ENCODE measurements around the gene GRIK2.
"Not testable (repeated sequence)": the region's sequence is repeated elsewhere in the genome, so short reads cannot be mapped to it uniquely, and the experiment has no call there.

GRIK2 gene

GRCh38 chr6:101544286-101544685 lies 150.8 kb downstream of the GRIK2 start:
- no peak for DNase-seq

- no peak for DNase-seq
Measured at GRCh38 chr6:101545191-101545590, 151.7 kb downstream of the GRIK2 start.

- DNase-seq, result no peak
Measured at GRCh38 chr6:101550451-101550850, 156.9 kb downstream of the GRIK2 start.

DNA sequence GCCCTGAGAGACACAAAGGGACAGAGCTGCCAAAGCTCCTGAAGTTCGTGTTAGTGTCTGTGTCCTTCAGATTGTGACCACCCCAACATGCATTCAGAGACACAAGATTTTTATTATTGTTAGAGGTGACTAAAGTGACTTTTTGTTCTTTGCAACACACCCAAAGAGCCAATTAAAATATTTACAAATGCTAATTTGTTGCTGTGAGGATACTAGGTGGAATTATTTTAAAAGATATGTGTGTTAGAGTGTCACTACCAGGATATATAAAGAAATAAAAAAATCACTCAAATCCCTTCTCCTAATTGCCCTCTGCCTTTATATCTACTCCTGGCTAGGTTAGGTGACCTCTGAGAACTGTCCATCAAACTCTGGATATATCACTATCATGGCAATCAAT lies 160.7 kb downstream of the GRIK2 start:
- no peak for DNase-seq

DNA sequence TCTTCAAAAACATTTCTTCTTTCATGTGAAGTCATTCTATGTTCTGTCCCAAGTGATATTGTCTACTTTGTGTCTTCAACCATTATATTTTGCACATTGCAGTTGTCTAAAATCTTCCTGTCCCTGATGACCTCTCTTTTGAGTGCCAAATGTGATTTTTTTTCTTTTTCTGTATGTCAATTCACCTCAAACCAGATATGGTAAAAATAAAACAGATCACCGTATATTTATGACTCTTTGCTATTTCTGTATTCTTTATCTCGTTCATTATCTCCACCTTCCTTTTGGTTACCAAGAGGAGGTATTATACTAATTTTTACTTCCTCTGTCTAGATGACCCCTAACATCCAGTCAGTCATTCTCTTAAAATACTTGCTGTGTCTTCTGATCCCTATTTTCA lies 165.2 kb downstream of the GRIK2 start:
- DNase-seq, result no peak

- DNase-seq, result no peak
Measured at GRCh38 chr6:101572627-101573026, 179.1 kb downstream of the GRIK2 start.

GRCh38 chr6:101577091-101577490 lies 183.6 kb downstream of the GRIK2 start:
- no peak for DNase-seq

DNA sequence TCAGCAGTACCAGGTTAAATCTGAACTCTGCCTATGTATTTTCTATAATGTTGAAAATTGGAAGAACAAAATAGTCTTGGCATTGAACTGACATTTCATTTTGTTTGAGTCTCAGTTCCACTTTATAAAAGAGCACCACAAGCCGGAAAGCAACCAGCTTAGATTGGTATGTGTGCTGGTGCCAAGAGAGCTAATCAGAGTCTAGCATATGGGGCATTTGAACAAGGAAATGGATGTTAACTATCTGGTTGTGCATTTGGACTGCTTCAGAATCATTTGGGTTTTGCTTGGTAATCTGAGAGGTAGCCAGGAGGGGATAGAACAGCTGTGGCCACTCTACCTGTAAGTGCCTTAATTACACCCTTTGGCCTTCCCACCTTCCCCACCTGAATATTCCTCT lies 184.8 kb downstream of the GRIK2 start:
- no peak for DNase-seq

DNA sequence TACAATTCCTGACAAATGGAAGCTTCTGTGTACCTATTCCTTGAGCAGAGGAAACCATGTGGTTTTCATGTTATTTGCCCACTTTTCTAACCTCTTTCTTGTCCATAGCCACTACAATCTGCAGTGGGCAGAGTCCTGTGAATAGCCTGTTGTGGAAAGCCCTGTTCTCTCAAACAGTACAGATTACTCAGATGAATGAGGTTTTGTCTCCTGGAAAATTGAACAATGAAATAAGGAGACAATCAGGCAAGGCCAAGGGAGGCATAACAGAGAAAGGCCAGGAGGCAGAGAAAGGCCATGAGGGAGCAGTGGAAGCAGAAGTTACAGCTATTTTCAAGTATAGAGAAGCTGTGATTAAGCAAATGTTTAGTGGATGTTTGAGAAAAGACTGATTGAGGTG lies 189.3 kb downstream of the GRIK2 start:
- no peak for DNase-seq

- DNase-seq, result no peak
Measured at GRCh38 chr6:101585501-101585900, 192.0 kb downstream of the GRIK2 start.

DNA sequence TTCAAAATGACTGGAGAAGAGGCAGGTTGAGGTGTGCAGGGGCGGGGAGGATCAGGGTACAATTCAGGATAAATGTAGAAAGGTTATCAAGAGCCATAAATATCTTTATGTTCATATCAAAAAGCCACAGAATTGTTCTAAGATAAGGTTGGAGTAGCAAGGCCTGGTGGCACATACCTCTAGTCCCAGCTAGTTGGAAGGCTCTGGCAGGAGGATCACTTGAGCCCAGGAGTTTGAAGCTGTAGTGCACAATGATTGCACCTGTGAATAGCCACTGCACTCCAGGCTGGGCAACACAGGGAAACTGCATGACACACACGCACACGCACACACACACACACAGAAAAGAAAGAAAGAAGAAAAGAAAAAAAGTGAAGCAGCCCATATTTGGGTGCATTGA lies 194.8 kb downstream of the GRIK2 start:
- no peak for DNase-seq

- no peak for DNase-seq
Measured at GRCh38 chr6:101595276-101595675, 201.8 kb downstream of the GRIK2 start.

- no peak for DNase-seq
Measured at GRCh38 chr6:101597693-101598092, 204.2 kb downstream of the GRIK2 start.

GRCh38 chr6:101605426-101605825 lies 211.9 kb downstream of the GRIK2 start:
- no peak for DNase-seq

GRCh38 chr6:101605874-101606273 lies 212.4 kb downstream of the GRIK2 start:
- DNase-seq, result no peak

- no peak for DNase-seq
Measured at GRCh38 chr6:101607111-101607690, 213.7 kb downstream of the GRIK2 start.

DNA sequence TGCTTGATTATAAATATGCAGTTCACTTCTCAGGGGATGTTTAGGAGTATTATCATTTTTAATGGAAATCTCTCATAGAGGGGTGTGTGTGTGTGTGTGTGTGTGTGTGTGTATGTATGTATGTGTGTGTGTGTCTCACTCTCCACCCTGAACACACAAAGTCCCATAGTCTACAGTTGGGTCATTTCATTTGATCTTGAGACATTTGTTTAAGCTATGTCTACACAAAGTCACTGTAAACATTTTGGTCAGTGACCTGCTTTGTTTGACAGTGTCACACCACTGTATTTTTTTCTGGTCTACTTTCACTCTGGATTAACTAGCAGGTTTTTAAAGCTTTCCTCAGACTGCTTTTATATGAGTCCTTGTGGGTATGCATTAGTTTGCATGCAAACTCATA lies 215.2 kb downstream of the GRIK2 start:
- DNase-seq, result no peak

GRCh38 chr6:101613556-101613955 lies 220.0 kb downstream of the GRIK2 start:
- DNase-seq, result no peak

- peak; percentile 0 for DNase-seq
Measured at GRCh38 chr6:101614774-101615173, 221.3 kb downstream of the GRIK2 start.

DNA sequence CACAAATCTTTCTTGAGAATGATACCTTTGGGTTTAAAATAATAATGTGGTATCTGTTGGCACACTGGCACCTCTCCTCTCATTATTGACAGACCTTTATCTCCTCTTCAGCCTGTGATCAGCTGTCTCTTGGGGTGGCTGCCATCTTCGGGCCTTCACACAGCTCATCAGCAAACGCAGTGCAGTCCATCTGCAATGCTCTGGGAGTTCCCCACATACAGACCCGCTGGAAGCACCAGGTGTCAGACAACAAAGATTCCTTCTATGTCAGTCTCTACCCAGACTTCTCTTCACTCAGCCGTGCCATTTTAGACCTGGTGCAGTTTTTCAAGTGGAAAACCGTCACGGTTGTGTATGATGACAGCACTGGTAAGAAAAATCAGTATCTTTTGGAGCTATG lies 232.8 kb downstream of the GRIK2 start:
- no peak for DNase-seq

DNA sequence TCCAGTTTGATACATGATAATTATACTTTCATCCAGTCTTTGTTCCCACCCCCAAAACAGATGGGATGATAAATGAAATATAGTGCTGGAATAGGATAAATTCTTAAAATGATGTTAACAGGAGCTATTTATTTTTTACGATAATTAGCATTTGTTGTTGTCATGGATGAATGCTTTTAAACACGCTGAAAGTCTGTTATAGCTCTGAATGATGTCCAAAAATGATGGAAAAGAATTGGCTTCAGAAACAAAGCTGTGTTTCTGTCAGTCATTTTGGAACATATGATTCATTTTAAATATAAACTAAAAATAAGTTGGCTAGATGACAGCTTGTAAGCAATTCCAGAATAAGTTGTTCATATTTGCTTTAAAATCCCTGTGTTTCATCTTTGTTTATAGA lies 237.4 kb downstream of the GRIK2 start:
- no peak for DNase-seq

DNA sequence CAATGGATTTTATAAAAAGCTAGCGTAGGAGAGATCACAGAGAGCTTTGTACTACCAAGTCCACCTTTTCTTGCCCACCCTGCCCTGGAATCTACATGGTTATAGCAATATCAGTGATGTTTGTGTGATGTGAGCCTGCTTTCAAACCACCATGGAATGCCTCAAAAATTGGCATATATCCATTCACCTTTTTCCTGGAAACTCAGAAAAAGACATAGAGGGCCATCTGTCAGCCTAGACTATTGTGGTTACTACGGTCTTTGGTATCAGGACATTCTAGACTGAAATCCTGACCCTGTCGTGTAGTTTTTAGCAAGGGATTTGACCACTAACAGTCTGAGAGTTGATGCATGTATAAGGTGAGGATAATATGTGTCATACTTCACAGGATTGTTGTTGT lies 239.6 kb downstream of the GRIK2 start:
- no peak for DNase-seq

- DNase-seq, result not testable (repeated sequence)
Measured at GRCh38 chr6:101638865-101639264, 245.4 kb downstream of the GRIK2 start.

- no peak for DNase-seq
Measured at GRCh38 chr6:101640131-101640530, 246.6 kb downstream of the GRIK2 start.

GRCh38 chr6:101645770-101646169 lies 252.3 kb downstream of the GRIK2 start:
- DNase-seq, result no peak

Data from inflammatory macrophage treated with lipopolysaccharide for 4 hours (primary cell).